Stimulated activated CD4-positive, alpha-beta T cell treated with anti-CD3 and anti-CD28 coated beads, Interleukin-1b, Interleukin-23, amount 100 ng/mL, for 24 hours (primary cell): Measurements from ENCODE around the gene LMAN1.

Source experiments
- DNase-seq, 4 experiments: peaks; one replicate each; pipeline ENCODE4 v3.0.0-alpha.2; 2020; ENCODE audit warnings: low read depth in 4 of 4, low spot score in 1 of 4

LMAN1 gene

GRCh38 chr18:59306640-59307039, 52.4 kb downstream of the LMAN1 start:
- DNase-seq = no peak

- no peak for DNase-seq
These were observed 53.8 kb downstream of the LMAN1 start for GRCh38 chr18:59305295-59305694.

- no peak for DNase-seq
These were observed 55.3 kb downstream of the LMAN1 start for GRCh38 chr18:59303656-59304195.

GRCh38 chr18:59303006-59303405, 56.1 kb downstream of the LMAN1 start:
- no peak for DNase-seq

GRCh38 chr18:59301929-59302328, 57.1 kb downstream of the LMAN1 start:
- no peak for DNase-seq

GRCh38 chr18:59300676-59301285, 58.3 kb downstream of the LMAN1 start:
- DNase-seq = no peak

GRCh38 chr18:59298871-59299270, 60.2 kb downstream of the LMAN1 start:
- DNase-seq = no peak

- DNase-seq = no peak
These were observed 65.7 kb downstream of the LMAN1 start for GRCh38 chr18:59293317-59293716.

GRCh38 chr18:59286341-59286740, 72.7 kb downstream of the LMAN1 start:
- no peak for DNase-seq

- no peak for DNase-seq
These were observed 76.7 kb downstream of the LMAN1 start for GRCh38 chr18:59282341-59282740.

- DNase-seq = no peak
These were observed 79.3 kb downstream of the LMAN1 start for GRCh38 chr18:59279722-59280121.

GRCh38 chr18:59279193-59279592, 79.9 kb downstream of the LMAN1 start:
- DNase-seq = no peak

GRCh38 chr18:59278793-59279192, 80.3 kb downstream of the LMAN1 start:
- no peak for DNase-seq
